ENCODE data around the gene DGKH. TPM values are rescaled to one million over a fixed set of nuclear protein-coding genes. Genes with fewer than 3 reads are reported as not detected.

The DGKH gene
- total RNA-seq, 1 donor from 2014 or later, result 14.5 TPM

DNA sequence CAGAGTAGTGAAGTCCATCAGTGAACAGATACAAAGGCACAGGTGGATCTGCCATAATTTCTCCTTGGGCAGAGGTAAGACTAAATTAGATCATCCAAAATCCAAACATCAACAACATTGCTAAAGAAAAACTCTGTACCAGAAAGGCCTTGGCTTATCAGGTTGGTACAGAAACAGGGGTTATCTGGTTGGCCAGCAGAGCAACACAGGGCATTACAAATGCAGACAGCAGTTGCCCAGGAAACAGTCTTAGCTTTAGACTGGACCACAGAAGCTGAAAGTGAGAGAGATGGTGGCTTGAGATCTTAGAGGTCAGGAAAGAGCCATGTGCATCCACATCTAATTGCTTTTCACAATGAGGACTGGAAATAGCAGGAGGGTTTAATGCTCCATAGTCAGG is 26.6 kb upstream of the DGKH start:
- TF ChIP-seq, protein P1, sequence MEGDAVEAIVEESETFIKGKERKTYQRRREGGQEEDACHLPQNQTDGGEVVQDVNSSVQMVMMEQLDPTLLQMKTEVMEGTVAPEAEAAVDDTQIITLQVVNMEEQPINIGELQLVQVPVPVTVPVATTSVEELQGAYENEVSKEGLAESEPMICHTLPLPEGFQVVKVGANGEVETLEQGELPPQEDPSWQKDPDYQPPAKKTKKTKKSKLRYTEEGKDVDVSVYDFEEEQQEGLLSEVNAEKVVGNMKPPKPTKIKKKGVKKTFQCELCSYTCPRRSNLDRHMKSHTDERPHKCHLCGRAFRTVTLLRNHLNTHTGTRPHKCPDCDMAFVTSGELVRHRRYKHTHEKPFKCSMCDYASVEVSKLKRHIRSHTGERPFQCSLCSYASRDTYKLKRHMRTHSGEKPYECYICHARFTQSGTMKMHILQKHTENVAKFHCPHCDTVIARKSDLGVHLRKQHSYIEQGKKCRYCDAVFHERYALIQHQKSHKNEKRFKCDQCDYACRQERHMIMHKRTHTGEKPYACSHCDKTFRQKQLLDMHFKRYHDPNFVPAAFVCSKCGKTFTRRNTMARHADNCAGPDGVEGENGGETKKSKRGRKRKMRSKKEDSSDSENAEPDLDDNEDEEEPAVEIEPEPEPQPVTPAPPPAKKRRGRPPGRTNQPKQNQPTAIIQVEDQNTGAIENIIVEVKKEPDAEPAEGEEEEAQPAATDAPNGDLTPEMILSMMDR (IDR thresholded peaks at IDR 0.05), result no peak
- Mint-ChIP-seq H3K4me1 (ENCODE audit: unreplicated experiment) (peaks cover 9% of the 10 kb centered on the region), H3K4me3 (ENCODE audit: unreplicated experiment) (no peak overlapping the region)

DNA sequence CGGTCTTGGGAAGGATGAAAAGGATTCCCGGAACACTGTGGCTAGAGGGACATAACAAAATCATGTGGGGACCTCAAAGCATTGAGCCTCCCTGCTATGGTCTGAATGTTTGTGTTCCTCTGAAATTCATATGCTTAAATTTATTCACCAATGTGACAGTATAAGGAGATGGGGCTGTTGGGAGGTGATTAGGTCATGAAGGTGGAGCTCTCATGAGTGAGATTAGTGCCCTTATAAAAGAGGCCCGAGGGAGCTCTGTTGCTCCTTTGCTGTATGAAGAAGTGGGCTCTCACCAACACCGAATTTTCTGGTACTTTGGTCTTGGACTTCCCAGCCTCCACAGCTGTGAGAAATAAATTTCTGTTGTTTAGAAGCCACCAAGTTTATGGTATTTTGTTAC is 26.1 kb upstream of the DGKH start:
- Mint-ChIP-seq H3K36me3 (ENCODE audit: unreplicated experiment) (no peaks in the 10 kb centered on the region), H3K27me3 (ENCODE audit: unreplicated experiment) (no peaks in the 10 kb centered on the region), H3K4me3 (ENCODE audit: unreplicated experiment) (no peak overlapping the region), H3K27ac (ENCODE audit: unreplicated experiment) (no peak overlapping the region), H3K4me1 (ENCODE audit: unreplicated experiment) (peaks cover 13% of the 10 kb centered on the region), H3K9me3 (ENCODE audit: unreplicated experiment) (no peaks in the 10 kb centered on the region)
- TF ChIP-seq, protein P1 (IDR thresholded peaks at IDR 0.05), result no peak
- no peak for DNase-seq (ENCODE audit: extremely low spot score, unreplicated experiment)

More for the DNA sequence above, 26.6 kb upstream of the DGKH start:
- Mint-ChIP-seq H3K27ac (ENCODE audit: unreplicated experiment) (no peak overlapping the region), H3K9me3 (ENCODE audit: unreplicated experiment) (no peaks in the 10 kb centered on the region), H3K27me3 (ENCODE audit: unreplicated experiment) (no peaks in the 10 kb centered on the region), H3K36me3 (ENCODE audit: unreplicated experiment) (no peaks in the 10 kb centered on the region)
- DNase-seq (ENCODE audit: extremely low spot score, unreplicated experiment), result no peak

DNA sequence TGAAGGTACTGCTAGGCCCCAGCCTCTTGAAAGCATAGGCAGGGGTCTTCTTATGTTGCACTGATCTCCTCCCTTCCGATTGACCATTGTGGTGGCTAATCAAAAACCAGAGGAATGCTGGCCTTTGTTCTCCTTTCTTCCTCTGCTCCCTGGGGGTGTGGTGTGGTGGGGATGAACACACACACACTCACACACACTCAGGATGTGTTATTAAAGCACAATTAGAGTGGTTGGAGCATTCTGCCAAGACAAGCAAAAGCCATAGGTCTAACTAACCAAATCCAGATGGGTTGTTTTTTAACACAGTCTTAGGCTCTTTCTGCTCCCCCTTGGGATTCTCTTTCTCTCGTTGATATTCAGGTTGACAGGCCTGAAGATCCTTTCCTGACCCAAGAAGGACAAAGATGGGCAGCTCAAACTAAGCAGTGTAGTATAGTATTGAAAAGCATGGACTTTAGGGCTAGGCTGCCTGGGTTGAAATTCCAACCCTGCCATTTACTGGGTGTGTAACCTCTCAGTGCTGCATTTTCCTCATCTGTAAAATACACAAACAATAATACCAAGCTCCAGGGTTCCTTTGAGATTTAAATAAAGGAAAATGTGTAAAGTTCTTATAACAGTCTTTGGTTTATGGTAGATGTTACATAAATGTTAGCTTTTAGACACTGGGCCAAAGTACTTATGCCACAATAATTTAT is 25.5 kb upstream of the DGKH start:
- no peaks in the 10 kb centered on the region for H3K27me3 Mint-ChIP-seq (ENCODE audit: unreplicated experiment)
- peaks cover 14% of the 10 kb centered on the region for H3K4me1 Mint-ChIP-seq (ENCODE audit: unreplicated experiment)
- no peaks in the 10 kb centered on the region for H3K36me3 Mint-ChIP-seq (ENCODE audit: unreplicated experiment)
- DNase-seq (ENCODE audit: extremely low spot score, unreplicated experiment), result no peak
- TF ChIP-seq, protein P1 (IDR thresholded peaks at IDR 0.05), result no peak
- no peak overlapping the region for H3K27ac Mint-ChIP-seq (ENCODE audit: unreplicated experiment)
- H3K9me3 Mint-ChIP-seq (ENCODE audit: unreplicated experiment), result no peaks in the 10 kb centered on the region
- H3K4me3 Mint-ChIP-seq (ENCODE audit: unreplicated experiment), result no peak overlapping the region

DNA sequence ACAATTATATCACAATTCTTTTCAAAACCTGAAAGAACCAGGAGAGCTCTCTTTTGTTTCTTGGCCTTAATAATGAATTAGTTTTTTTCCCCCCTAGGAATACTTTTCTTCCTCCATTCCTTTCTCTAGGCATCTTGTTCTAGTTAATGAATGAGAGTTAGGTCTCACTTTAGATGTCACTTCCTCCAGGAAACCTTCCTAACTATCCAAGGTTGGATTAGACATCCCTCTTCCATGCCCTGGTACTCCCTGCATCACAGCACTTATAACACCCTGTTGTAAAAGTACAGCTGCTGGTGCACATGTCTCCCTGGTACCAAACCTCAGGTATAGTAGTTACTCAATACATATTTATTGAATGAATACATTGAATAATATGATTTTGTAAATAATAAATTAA is 21.2 kb upstream of the DGKH start:
- no peaks in the 10 kb centered on the region for H3K36me3 Mint-ChIP-seq (ENCODE audit: unreplicated experiment)
- no peak overlapping the region for H3K4me3 Mint-ChIP-seq (ENCODE audit: unreplicated experiment)
- H3K4me1 Mint-ChIP-seq (ENCODE audit: unreplicated experiment), result peaks cover 20% of the 10 kb centered on the region
- no peak for DNase-seq (ENCODE audit: extremely low spot score, unreplicated experiment)
- TF ChIP-seq, protein P1 (IDR thresholded peaks at IDR 0.05), result no peak
- H3K27me3 Mint-ChIP-seq (ENCODE audit: unreplicated experiment), result no peaks in the 10 kb centered on the region
- H3K27ac Mint-ChIP-seq (ENCODE audit: unreplicated experiment), result no peak overlapping the region
- H3K9me3 Mint-ChIP-seq (ENCODE audit: unreplicated experiment), result no peaks in the 10 kb centered on the region

DNA sequence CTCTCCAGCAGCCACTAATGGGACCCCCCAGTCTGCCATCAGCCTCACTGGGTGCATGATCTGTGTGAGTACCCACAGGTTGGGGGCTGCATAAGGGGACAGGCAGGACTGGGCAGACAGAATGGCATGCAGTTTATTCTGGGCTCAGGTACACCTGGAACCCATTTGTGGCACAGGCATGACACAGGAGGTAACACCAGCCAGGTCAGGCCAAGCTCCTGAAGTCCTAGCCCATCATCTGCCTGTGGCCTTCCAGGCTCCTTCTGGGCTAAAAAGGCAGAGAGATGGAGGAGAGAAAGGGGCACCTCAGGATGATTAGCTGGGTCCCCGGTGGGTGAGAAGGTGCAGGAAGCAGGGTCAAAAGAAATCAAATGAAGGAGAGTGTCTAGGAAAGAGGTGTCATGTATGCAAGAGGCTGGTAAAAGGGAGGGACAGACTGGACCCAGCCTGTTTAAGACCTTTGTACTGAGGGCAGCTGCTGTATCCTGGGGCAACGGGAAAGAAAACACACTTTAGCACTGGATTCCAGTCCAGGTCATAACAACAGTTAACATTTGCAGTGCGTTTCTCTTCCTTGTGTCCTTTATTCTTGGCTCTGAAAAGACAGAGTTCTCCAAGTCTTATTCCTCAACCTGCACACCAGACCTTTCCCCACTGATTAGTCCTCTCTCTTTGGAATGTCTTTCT is 20.2 kb upstream of the DGKH start:
- no peaks in the 10 kb centered on the region for H3K36me3 Mint-ChIP-seq (ENCODE audit: unreplicated experiment)
- H3K9me3 Mint-ChIP-seq (ENCODE audit: unreplicated experiment), result no peaks in the 10 kb centered on the region
- H3K4me1 Mint-ChIP-seq (ENCODE audit: unreplicated experiment), result peaks cover 20% of the 10 kb centered on the region
- H3K27ac Mint-ChIP-seq (ENCODE audit: unreplicated experiment), result no peak overlapping the region
- DNase-seq (ENCODE audit: extremely low spot score, unreplicated experiment), result no peak
- no peaks in the 10 kb centered on the region for H3K27me3 Mint-ChIP-seq (ENCODE audit: unreplicated experiment)
- TF ChIP-seq, protein P1 (IDR thresholded peaks at IDR 0.05), result no peak
- H3K4me3 Mint-ChIP-seq (ENCODE audit: unreplicated experiment), result no peak overlapping the region
